Psoas muscle (tissue), 8 donors: Measurements from ENCODE around the gene DDX25. TPM values are rescaled to one million over a fixed set of nuclear protein-coding genes. Genes with fewer than 3 reads are reported as not detected.

Source experiments
- ATAC-seq, 4 donors: fragments of 200-7000 bp; cut with Tn5 transposase; one replicate each; pipeline ENCODE4 v1.9.1; 2020; ENCODE audit warnings: moderate library complexity in 3 of 4, mild to moderate bottlenecking in 2 of 4
- DNase-seq, 2 donors: peaks; one replicate each; pipeline ENCODE4 v3.0.0-alpha.2; 2020
- H3K27ac ChIP-seq: fragments of 200-600 bp; one replicate; pipeline ENCODE4 v1.8.0; 2022
- H3K27me3 ChIP-seq, 3 donors: fragments of 200-600 bp in 1 of 3; one replicate each; pipeline versions ENCODE4 v1.6.1 to v1.8.0; 2013 to 2022; ENCODE audit warnings: low read length in 2 of 3, mild to moderate bottlenecking in 2 of 3, moderate library complexity in 1 of 3; ENCODE audit not compliant: insufficient read depth in 3 of 3
- H3K36me3 ChIP-seq, 2 donors: fragments of 200-600 bp in 1 of 2; one replicate each; pipeline versions ENCODE4 v1.6.1 to v1.8.0; 2013 to 2022; ENCODE audit warnings: low read depth in 1 of 2, mild to moderate bottlenecking in 1 of 2, moderate library complexity in 1 of 2; ENCODE audit not compliant: insufficient read depth in 1 of 2
- H3K4me1 ChIP-seq: fragments of 200-600 bp; one replicate; pipeline ENCODE4 v1.8.0; 2022
- H3K4me3 ChIP-seq: fragments of 200-600 bp; one replicate; pipeline ENCODE4 v1.8.0; 2022; ENCODE audit warnings: mild to moderate bottlenecking
- H3K9me3 ChIP-seq: fragments of 200-600 bp; one replicate; pipeline ENCODE4 v1.8.0; 2022
- CTCF ChIP-seq: fragments of 200-600 bp; IDR thresholded peaks from one replicate; pipeline ENCODE4 v1.8.0; 2022; ENCODE audit warnings: antibody characterized with exemption
- WGBS, 3 donors: extraction: QIAGEN DNeasy Blood & Tissue Kit; methylation state at CpG; one replicate each; pipeline versions ENCODE4 v1.1.6 to v1.1.7; 2013; 5-methylcytosine and 5-hydroxymethylcytosine counted together
- intact Hi-C, 2 donors: fragments of 100-400 bp; cut with DNase I; formaldehyde crosslinking; loops; one replicate each; pipeline versions ENCODE4 v1.11.0 to v1.14.2; 2022
- polyA plus RNA-seq, 3 donors: library from polyadenylated mRNA; stranded (reverse); fragments of 200-250 nt; gene quantifications; one replicate each; pipeline ENCODE4 v1.2.3, GENCODE V29; 2013
- total RNA-seq, 4 donors: library from RNA; stranded (reverse); fragmentation: NEBNext Ultra II Directional in 2 of 4; extraction: Animal tissue kit (Norgen Biotek cat#: 25700) in 2 of 4; gene quantifications; one replicate each; pipeline versions ENCODE4 v1.2.1 to v1.2.4, GENCODE V29; 2021 to 2023
- donor health status: healthy with polysubstance abuse.
- donor health status: DM: no; HTN: no; CAD: no; lungs with moderate emphysema.
- donor health status: Bipolar disorder and iron deficiency.
- donor health status: healthy.
- donor health status: DM: yes; HTN: yes; CAD: no.
- donor health status: DM: no; HTN: no; CAD: no.
- donor health status: DM: no; HTN: no; CAD: no.
- donor health status: DM: yes; HTN: yes; CAD: no.

Gene DDX25
- total and polyA plus RNA-seq, 7 donors, result 0.01 TPM; not detected in 6

GRCh38 chr11:125881291-125881690, 23.0 kb upstream of the DDX25 start:
- intact Hi-C loops, result loop anchor here in 1 of 2 donors (10.0 kb wide), 1 partner anchor 316 kb away; the partner anchor contains the start of gene EI24
- ATAC-seq (no peak), DNase-seq (no peak)
- Histone ChIP-seq H3K27me3 (no peaks in the 10 kb centered on the region), H3K27ac (no peak overlapping the region), H3K9me3 (no peaks in the 10 kb centered on the region), H3K4me3 (no peak overlapping the region), H3K4me1 (no peaks in the 10 kb centered on the region), H3K36me3 (no peaks in the 10 kb centered on the region)
- no peak for TF ChIP-seq CTCF
- 75 to 88% (median 81%) methylated on average over 1 of the region's 1 CpG for WGBS, 3 donors

GRCh38 chr11:125883375-125883774, 20.9 kb upstream of the DDX25 start:
- no peak overlapping the region for H3K27ac ChIP-seq
- DNase-seq (no peak), ATAC-seq (no peak)
- 79 to 88% (median 87%) methylated on average over 8 of the region's 8 CpGs for WGBS, 3 donors
- intact Hi-C loops, result loop anchor here in 1 of 2 donors (10.0 kb wide), 1 partner anchor 319 kb away; the partner anchor contains the start of gene EI24
- TF ChIP-seq CTCF, result no peak
- H3K4me3 ChIP-seq, result no peak overlapping the region
- no peaks in the 10 kb centered on the region for H3K9me3 ChIP-seq
- H3K27me3 ChIP-seq, result no peaks in the 10 kb centered on the region
- H3K36me3 ChIP-seq, result no peaks in the 10 kb centered on the region
- H3K4me1 ChIP-seq, result peaks cover 1% of the 10 kb centered on the region

- ATAC-seq (peak; percentile 11 to 43 (median 25)), DNase-seq (peak; percentile 47 to 72)
- H3K36me3 ChIP-seq, result peaks cover 0 to 6% of the 10 kb centered on the region in 2 donors
- no peaks in the 10 kb centered on the region for H3K27me3 ChIP-seq
- H3K9me3 ChIP-seq, result no peaks in the 10 kb centered on the region
- WGBS, 3 donors, result 27 to 41% (median 34%) methylated on average over 23 to 24 of the region's 24 CpGs
- intact Hi-C loops, result loop anchor here in 1 of 2 donors (5.0 to 10.0 kb wide), 2 partner anchors 260 to 322 kb away; partner anchors contain the start of genes CHEK1 and EI24
- H3K4me1 ChIP-seq, result peaks cover 8% of the 10 kb centered on the region
- H3K4me3 ChIP-seq, result peak overlapping the region; percentile 88
- no peak for TF ChIP-seq CTCF
- H3K27ac ChIP-seq, result peak overlapping the region; percentile 93
These were observed 17.3 kb upstream of the DDX25 start for GRCh38 chr11:125886997-125887372.

- ATAC-seq, result peak; percentile 98 to 99 (median 99)
- intact Hi-C loops, result loop anchor here in 1 of 2 donors (5.0 to 10.0 kb wide), 2 partner anchors 260 to 323 kb away; partner anchors contain the start of genes CHEK1 and EI24
- WGBS, 3 donors, result 0 to 1% (median 1%) methylated on average over 57 to 91 of the region's 91 CpGs
These were observed 16.7 kb upstream of the DDX25 start, which contains the start of gene HYLS1 for GRCh38 chr11:125887373-125888324. Gene HYLS1, plus strand, starts transcription at chr11:125887668. Its CDS starts 11,701 bp downstream, at chr11:125899369.

More at GRCh38 chr11:125887373-125888324, 16.7 kb upstream of the DDX25 start, which contains the start of gene HYLS1:
- TF ChIP-seq CTCF, result peak; percentile 21
- no peaks in the 10 kb centered on the region for H3K27me3 ChIP-seq
- peak; percentile 95 to 96 for DNase-seq
- H3K4me1 ChIP-seq, result peaks cover 8% of the 10 kb centered on the region
- peak within 1 kb of the TSS; percentile 93 for H3K27ac ChIP-seq
- peaks cover 0 to 13% of the 10 kb centered on the region in 2 donors for H3K36me3 ChIP-seq
- no peaks in the 10 kb centered on the region for H3K9me3 ChIP-seq
- H3K4me3 ChIP-seq, result peak within 1 kb of the TSS; percentile 88
